Endothelial cell (in vitro differentiated cells): ENCODE measurements around the gene RPH3AL. TPM values are rescaled to one million over a fixed set of nuclear protein-coding genes. Genes with fewer than 3 reads are reported as not detected.
A peak's percentile ranks its signal among the peaks of the same experiment; 100 is the strongest.

Experiments
- DNase-seq: peaks from one replicate; pipeline ENCODE4 v3.0.0; 2021; ENCODE audit warnings: low spot score
- H3K27ac Mint-ChIP-seq: one replicate; pipeline ENCODE4 v1.8.0; 2021; ENCODE audit warnings: mixed read lengths, inconsistent platforms; ENCODE audit not compliant: unreplicated experiment
- H3K27me3 Mint-ChIP-seq: one replicate; pipeline ENCODE4 v1.8.0; 2021; ENCODE audit warnings: mild to moderate bottlenecking, moderate library complexity, mixed read lengths, inconsistent platforms; ENCODE audit not compliant: unreplicated experiment
- H3K36me3 Mint-ChIP-seq: one replicate; pipeline ENCODE4 v1.8.0; 2021; ENCODE audit warnings: mild to moderate bottlenecking, low read depth, mixed read lengths, inconsistent platforms; ENCODE audit not compliant: unreplicated experiment
- H3K4me1 Mint-ChIP-seq: one replicate; pipeline ENCODE4 v1.8.0; 2021; ENCODE audit warnings: mild to moderate bottlenecking, mixed read lengths, inconsistent platforms; ENCODE audit not compliant: unreplicated experiment
- H3K4me3 Mint-ChIP-seq: one replicate; pipeline ENCODE4 v1.8.0; 2021; ENCODE audit warnings: mild to moderate bottlenecking, mixed read lengths, inconsistent platforms; ENCODE audit not compliant: unreplicated experiment
- H3K9me3 Mint-ChIP-seq: one replicate; pipeline ENCODE4 v1.8.0; 2021; ENCODE audit warnings: mixed read lengths, inconsistent platforms; ENCODE audit not compliant: unreplicated experiment
- CTCF ChIP-seq: fragments of 200-600 bp; sonication (generic); IDR thresholded peaks from one replicate; pipeline ENCODE4 v1.5.0; 2021; ENCODE audit warnings: antibody characterized with exemption; ENCODE audit not compliant: unreplicated experiment
- total RNA-seq: library from RNA; stranded (reverse); fragmentation: NEBNext Ultra II Directional; extraction: Animal tissue kit (Norgen Biotek cat#: 25700); gene quantifications from one replicate; pipeline ENCODE4 v1.2.1, GENCODE V29; 2021; ENCODE audit not compliant: unreplicated experiment

The RPH3AL gene
- total RNA-seq, 1 donor from 2014 or later = 3.4 TPM

GRCh38 chr17:189444-189843 lies 163.2 kb downstream of the RPH3AL start:
- no peak overlapping the region for H3K4me3 Mint-ChIP-seq
- H3K27ac Mint-ChIP-seq = no peak overlapping the region
- TF ChIP-seq CTCF = no peak
- no peaks in the 10 kb centered on the region for H3K36me3 Mint-ChIP-seq
- H3K4me1 Mint-ChIP-seq = no peaks in the 10 kb centered on the region
- no peaks in the 10 kb centered on the region for H3K9me3 Mint-ChIP-seq
- peaks cover 3% of the 10 kb centered on the region for H3K27me3 Mint-ChIP-seq
- DNase-seq = no peak

DNA sequence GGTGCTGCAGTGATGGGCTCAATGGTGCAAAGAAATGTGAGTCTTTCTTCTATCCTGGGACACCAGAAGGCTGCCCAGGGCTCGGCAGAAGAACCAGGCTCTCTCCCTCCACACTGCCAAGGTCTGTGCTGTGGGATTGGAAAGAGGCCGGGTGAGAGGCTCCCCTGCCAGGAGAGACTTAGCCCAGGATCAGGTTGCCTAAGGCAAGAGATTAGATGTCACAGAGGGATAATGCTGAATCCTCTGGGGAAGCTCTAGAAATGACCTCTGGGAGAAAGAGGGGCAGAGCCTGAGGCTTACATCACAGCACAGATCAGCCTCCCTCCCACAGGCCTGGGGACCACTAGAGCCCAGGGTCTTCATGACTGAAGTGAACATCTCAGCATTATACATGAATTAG lies 165.5 kb downstream of the RPH3AL start:
- Mint-ChIP-seq H3K27me3 (peaks cover 12% of the 10 kb centered on the region), H3K27ac (no peak overlapping the region), H3K36me3 (peaks cover 5% of the 10 kb centered on the region), H3K9me3 (no peaks in the 10 kb centered on the region), H3K4me3 (no peak overlapping the region), H3K4me1 (peaks cover 1% of the 10 kb centered on the region)
- no peak for DNase-seq
- no peak for TF ChIP-seq CTCF

- no peak for DNase-seq
- Mint-ChIP-seq H3K36me3 (peaks cover 7% of the 10 kb centered on the region), H3K4me3 (no peak overlapping the region), H3K27ac (no peak overlapping the region), H3K27me3 (peaks cover 15% of the 10 kb centered on the region), H3K9me3 (no peaks in the 10 kb centered on the region), H3K4me1 (peaks cover 4% of the 10 kb centered on the region)
- no peak for TF ChIP-seq CTCF
Measured at GRCh38 chr17:185445-186138, 167.0 kb downstream of the RPH3AL start.

DNA sequence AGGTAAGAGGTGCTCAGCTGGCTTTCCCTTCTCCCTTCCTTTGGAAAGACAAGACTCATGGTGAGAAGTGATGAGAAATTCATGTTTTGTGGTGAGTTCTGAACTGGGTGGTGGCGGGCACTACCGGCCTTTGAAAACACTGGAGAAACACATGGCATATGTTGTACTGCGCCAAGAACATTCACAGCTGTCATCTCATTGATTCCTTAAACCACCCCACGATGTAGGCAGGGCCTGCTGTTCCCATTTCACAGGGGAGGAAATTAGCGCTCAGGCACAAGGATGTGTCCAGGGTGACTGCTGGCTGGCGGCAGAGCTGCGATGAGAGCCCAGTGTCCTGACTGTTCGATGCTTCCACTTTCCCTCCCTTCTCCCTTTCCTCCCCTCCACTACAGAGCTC lies 169.6 kb downstream of the RPH3AL start:
- peaks cover 18% of the 10 kb centered on the region for H3K27me3 Mint-ChIP-seq
- H3K9me3 Mint-ChIP-seq = no peaks in the 10 kb centered on the region
- peaks cover 4% of the 10 kb centered on the region for H3K4me1 Mint-ChIP-seq
- H3K36me3 Mint-ChIP-seq = peaks cover 7% of the 10 kb centered on the region
- no peak overlapping the region for H3K27ac Mint-ChIP-seq
- no peak for TF ChIP-seq CTCF
- no peak overlapping the region for H3K4me3 Mint-ChIP-seq
- DNase-seq = no peak

DNA sequence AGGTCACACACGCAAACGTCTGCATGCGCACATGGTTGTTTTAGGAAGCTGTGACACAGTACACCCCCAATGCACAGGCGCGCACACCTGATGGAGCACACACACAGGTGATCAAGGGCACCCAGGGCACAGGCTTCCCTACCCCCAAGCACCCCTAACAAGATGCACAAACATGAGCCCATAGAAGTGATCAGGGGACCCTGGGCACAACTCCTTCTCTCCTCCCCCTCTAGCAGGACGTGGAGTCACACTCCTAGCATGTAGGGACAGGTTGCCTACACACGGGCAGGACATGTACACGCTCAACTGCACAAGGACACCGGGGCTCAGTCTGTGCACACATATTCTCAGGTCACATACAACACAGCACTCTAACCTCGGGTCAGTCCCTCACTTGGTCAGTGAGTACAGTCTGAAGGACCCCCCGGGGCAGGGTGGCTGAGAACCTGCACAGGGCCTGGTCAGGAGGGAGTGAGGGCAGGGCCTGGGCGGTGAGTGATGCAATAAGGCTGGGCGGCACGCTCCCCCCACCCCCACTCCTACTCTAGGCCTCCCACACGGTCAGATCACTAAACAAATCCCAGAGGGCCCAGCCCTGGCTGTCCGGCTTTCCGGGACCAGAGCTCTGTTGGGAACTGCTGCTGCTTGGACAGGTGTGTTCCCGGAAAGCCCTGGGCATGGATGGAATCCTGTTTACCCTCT lies 170.4 kb downstream of the RPH3AL start:
- Mint-ChIP-seq H3K27me3 (peaks cover 20% of the 10 kb centered on the region), H3K36me3 (peaks cover 7% of the 10 kb centered on the region), H3K4me1 (peaks cover 4% of the 10 kb centered on the region), H3K4me3 (peak overlapping the region; percentile 81), H3K27ac (no peak overlapping the region), H3K9me3 (no peaks in the 10 kb centered on the region)
- no peak for DNase-seq
- TF ChIP-seq CTCF = no peak
